GM21619 (cell line): Measurements from ENCODE around the gene GUCY2D.

Experiments
- ATAC-seq: cut with Tn5 transposase; IDR thresholded peaks from one replicate; pipeline ENCODE4 v1.9.1; 2021; ENCODE audit not compliant: unreplicated experiment

Gene GUCY2D

DNA sequence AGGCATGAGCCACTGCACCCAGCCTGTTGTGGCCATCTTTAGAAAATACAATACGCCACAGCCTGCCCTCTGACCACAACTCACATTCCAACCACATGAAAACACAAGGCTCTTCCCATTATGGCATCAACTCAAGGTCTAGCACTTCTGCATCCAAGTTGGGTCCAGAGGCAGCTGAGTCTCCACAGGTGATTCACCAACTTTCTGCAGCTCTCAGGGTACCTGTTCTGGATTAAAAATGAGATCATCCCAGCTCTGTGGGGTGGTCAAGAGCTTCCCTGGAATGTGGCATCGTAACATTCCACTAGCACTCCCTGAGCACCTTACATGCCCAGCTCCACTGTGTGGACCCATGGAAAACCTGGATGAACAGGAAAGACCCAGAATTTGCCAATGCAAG is 9.9 kb upstream of the GUCY2D start:
- ATAC-seq: no peak

DNA sequence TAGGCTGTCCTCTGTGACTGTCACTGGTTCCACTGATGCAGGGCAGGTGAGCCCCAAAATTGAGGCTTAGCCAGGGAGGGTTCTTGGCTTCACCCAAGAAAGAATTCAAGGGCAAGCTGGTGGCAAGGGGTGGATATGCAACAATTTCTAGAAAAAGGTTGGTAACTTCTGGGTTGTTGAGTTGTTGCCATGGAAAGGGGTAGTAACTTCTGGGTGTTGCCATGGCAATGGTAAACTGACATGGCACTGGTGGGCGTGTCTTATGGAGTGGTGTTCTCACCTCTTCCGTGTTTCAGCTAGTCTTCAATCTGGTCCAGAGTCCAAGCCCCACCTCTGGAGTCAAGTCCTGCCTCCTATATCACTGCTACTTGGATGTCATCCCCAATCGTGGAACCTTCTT is 9.5 kb upstream of the GUCY2D start:
- ATAC-seq: no peak

- no peak for ATAC-seq
These were observed 8.3 kb upstream of the GUCY2D start for GRCh38 chr17:7993972-7994589.

- ATAC-seq: no peak
These were observed 6.7 kb upstream of the GUCY2D start for GRCh38 chr17:7995724-7996123.

DNA sequence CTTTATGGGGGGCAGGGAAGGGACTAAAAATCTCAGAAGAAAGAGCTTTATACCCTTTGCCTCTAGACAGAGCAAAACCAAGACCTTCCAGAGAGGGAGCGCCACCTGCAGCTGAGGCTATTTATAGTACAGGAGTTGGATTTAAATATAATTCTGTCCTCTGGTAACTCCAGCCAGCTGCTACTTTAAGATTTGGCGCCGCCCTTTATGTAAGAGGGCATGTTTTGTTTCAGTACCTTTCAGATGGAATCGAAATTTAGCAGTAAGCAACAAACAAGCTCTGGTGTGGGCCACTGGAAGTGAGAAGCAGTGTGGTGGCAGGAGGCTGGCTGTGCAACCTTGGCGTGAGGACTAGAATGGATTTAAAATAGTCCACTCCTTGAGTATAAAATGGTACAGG is 5.2 kb upstream of the GUCY2D start:
- no peak for ATAC-seq

DNA sequence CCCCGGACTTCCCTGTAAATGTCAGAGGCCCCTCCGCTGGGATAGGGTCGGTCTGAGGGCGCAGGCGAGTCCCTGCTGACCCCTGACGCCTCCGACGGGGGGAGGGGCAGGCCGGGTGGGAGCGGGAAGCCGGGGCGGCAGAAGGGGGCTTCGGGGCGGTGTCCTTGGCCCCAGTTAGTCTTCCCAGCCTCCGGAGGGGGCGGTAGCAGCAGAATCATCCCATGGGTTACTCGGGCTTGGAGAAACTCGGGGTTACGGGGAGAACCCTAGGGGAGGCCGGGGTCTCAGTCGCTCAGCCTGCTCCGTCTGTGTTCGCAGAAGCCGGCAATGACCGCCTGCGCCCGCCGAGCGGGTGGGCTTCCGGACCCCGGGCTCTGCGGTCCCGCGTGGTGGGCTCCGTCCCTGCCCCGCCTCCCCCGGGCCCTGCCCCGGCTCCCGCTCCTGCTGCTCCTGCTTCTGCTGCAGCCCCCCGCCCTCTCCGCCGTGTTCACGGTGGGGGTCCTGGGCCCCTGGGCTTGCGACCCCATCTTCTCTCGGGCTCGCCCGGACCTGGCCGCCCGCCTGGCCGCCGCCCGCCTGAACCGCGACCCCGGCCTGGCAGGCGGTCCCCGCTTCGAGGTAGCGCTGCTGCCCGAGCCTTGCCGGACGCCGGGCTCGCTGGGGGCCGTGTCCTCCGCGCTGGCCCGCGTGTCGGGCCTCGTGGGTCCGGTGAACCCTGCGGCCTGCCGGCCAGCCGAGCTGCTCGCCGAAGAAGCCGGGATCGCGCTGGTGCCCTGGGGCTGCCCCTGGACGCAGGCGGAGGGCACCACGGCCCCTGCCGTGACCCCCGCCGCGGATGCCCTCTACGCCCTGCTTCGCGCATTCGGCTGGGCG is 542 bp downstream of the GUCY2D start:
- no peak for ATAC-seq

DNA sequence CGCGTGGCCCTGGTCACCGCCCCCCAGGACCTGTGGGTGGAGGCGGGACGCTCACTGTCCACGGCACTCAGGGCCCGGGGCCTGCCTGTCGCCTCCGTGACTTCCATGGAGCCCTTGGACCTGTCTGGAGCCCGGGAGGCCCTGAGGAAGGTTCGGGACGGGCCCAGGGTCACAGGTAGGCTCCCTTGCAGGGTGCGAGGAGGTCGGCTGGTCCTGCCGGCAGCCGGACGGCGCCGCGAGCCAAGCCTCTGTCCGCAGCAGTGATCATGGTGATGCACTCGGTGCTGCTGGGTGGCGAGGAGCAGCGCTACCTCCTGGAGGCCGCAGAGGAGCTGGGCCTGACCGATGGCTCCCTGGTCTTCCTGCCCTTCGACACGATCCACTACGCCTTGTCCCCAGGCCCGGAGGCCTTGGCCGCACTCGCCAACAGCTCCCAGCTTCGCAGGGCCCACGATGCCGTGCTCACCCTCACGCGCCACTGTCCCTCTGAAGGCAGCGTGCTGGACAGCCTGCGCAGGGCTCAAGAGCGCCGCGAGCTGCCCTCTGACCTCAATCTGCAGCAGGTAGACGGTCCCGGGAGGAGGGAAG is 1.3 kb downstream of the GUCY2D start:
- ATAC-seq: no peak

DNA sequence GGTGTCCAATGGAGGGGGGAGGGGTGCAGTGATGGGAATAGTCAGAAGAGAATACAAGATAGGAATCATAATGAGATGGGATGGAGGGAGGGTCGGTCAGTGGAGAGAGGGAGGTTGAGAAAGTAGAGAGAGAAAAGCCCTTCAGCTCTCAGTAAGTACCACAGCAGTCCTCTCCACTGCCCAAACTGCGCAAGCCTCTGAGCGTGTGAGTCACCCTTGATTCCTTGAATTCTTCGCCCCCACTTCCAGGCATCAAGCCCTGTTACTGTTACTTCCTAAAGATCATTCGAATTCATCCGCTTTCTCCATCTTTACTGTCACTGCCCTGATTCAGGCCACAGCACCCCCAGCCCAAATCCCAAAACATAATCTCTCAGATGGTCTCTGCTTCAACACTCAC is 2.5 kb downstream of the GUCY2D start:
- no peak for ATAC-seq

GRCh38 chr17:8005357-8005756 is 2.9 kb downstream of the GUCY2D start:
- ATAC-seq: no peak

DNA sequence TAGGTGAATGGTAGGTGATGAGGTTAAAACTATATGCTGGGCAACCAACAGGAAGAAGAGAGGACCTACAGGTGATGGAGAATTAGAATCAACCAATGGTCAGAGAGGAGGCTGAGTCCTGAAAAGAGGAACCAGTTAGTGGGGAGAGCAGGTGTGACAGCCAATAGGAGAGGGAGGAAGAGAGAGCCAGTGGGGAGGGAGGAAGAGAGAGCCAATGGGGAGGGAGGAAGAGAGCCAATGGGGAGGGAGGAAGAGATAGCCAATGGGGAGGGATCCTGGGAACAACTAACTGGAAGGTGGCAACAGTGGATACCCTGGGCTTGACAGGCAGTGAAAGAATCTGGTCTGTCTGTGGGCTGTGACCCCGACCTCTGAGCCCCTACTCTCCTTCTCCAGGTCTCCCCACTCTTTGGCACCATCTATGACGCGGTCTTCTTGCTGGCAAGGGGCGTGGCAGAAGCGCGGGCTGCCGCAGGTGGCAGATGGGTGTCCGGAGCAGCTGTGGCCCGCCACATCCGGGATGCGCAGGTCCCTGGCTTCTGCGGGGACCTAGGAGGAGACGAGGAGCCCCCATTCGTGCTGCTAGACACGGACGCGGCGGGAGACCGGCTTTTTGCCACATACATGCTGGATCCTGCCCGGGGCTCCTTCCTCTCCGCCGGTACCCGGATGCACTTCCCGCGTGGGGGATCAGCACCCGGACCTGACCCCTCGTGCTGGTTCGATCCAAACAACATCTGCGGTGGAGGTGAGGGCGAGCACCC is 3.7 kb downstream of the GUCY2D start:
- no peak for ATAC-seq

- no peak for ATAC-seq
These were observed 4.6 kb downstream of the GUCY2D start for GRCh38 chr17:8006836-8007680.

DNA sequence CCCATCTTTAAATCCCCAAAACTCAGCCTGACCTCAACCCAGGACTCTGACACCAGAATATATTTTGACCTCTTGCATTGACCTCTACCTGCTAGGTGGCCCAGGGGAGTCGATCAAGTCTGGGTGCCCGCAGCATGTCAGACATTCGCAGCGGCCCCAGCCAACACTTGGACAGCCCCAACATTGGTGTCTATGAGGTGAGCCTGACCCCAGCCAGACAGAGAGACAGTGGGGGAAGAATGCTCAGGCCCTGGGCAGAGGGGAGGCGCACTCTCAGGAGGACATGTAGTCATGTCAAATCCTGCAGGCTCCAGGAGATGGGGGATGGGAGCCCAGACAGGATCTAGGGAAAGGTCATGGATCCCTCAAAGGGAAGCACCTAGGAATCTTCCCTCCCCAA is 5.4 kb downstream of the GUCY2D start:
- no peak for ATAC-seq

- ATAC-seq: no peak
These were observed 9.7 kb downstream of the GUCY2D start for GRCh38 chr17:8012045-8012580.

DNA sequence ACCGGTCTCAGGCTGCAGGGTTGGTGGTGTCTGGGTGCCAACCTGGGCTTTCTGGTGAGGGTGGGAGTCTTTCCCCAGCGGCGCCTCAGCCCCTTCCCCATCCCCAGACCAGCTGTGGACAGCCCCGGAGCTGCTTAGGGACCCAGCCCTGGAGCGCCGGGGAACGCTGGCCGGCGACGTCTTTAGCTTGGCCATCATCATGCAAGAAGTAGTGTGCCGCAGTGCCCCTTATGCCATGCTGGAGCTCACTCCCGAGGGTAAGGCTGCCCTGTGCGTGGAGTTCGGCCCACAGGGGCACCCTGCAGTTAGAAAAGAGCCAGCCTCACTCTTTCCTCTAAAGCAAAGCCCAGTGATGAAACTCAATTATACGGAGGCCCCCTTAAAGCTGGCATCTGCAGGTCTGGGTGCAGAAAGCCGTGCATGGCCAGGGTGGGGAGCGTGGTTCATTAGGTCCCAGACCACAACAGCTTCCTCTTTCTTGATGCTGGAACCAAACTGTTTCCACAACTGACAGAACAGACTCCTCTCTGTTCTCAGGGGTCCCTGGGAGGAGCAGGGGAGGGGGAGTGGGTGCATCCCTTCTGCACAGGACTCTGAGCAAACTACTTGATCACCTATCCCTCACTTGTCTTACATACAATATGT is 10.7 kb downstream of the GUCY2D start:
- ATAC-seq: no peak

DNA sequence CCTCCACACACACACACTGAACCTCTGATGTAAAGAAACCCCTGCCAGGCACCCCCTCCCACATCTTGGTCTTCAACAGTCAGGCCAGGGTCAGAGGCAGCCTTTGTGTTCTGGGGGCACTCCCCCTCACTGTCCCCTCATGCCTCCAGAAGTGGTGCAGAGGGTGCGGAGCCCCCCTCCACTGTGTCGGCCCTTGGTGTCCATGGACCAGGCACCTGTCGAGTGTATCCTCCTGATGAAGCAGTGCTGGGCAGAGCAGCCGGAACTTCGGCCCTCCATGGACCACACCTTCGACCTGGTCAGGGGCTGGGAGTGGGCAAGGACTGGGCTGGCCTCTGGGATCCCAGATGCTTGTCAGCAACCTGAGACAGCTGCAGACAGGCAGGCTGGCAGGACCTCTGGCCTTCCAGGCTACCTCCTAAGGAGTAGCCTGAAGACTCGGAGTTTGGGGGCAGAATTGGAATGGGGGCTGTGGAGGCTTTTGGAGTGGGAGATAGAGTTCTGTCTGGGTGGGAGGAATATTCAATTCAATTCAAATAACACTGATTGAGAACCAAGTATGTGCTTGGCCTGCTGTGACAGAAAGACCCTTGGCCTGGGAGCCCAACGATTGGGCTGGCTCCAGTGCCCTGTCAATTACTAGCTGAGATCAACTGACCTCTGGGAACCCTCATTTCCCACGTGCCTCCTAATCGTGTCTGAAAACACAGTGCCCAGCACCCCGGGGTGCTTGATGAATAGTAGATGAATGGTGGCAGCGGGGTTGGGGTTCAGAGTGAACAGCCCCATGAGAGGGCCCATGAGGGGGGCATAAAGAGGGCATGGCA is 11.5 kb downstream of the GUCY2D start:
- no peak for ATAC-seq

DNA sequence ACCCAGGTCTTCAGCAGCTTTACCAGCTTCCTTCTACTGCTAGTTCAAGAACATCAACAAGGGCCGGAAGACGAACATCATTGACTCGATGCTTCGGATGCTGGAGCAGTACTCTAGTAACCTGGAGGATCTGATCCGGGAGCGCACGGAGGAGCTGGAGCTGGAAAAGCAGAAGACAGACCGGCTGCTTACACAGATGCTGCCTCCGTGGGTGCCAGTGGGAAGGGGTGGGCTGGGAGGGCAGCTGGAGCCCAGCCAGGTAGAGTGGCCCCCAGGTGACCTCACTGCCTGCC is 12.1 kb downstream of the GUCY2D start:
- ATAC-seq: no peak

DNA sequence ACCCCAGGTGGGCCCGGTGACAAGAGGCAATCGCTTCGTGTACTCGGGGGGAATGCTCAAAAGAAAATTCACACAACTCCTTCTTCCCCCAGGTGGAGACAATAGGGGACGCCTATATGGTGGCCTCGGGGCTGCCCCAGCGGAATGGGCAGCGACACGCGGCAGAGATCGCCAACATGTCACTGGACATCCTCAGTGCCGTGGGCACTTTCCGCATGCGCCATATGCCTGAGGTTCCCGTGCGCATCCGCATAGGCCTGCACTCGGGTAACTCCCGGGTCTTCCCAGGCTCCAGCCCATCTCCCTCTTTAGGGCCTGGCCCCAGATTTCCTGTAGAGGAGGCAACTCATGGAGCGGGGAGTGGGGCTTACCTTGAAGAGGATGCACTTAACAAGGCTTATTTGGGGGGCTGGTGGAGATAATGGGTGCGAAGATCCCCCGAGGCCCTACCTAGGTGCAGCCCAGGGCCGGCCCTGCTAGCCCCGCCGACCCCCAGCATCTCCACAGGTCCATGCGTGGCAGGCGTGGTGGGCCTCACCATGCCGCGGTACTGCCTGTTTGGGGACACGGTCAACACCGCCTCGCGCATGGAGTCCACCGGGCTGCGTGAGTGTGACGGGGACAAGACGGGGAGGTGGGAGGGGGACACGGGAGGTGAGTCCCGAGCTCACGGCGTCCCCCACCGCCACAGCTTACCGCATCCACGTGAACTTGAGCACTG is 13.0 kb downstream of the GUCY2D start:
- ATAC-seq: no peak

- ATAC-seq: no peak
These were observed 13.7 kb downstream of the GUCY2D start for GRCh38 chr17:8015957-8016631.
